HS-5 (cell line): ENCODE data around the gene EPHB1.
A peak's percentile ranks its signal among the peaks of the same experiment; 100 is the strongest.

Experiments
- DNase-seq: peaks from one replicate; pipeline ENCODE4 v3.0.0-alpha.2; 2012; ENCODE audit warnings: low read depth

Gene EPHB1

GRCh38 chr3:134911586-134912548, 116.8 kb downstream of the EPHB1 start:
- DNase-seq = no peak

- DNase-seq = no peak
These were observed 121.4 kb downstream of the EPHB1 start for GRCh38 chr3:134916276-134916961.

GRCh38 chr3:134917631-134918030, 122.6 kb downstream of the EPHB1 start:
- DNase-seq = peak; percentile 23

- DNase-seq = no peak
These were observed 123.4 kb downstream of the EPHB1 start for GRCh38 chr3:134918441-134918840.

GRCh38 chr3:134922101-134922500, 127.0 kb downstream of the EPHB1 start:
- DNase-seq = no peak

GRCh38 chr3:134922866-134923265, 127.8 kb downstream of the EPHB1 start:
- DNase-seq = no peak

- no peak for DNase-seq
These were observed 128.2 kb downstream of the EPHB1 start for GRCh38 chr3:134923286-134923685.

- no peak for DNase-seq
These were observed 132.5 kb downstream of the EPHB1 start for GRCh38 chr3:134927599-134927998.

- no peak for DNase-seq
These were observed 133.3 kb downstream of the EPHB1 start for GRCh38 chr3:134928392-134928791.

- DNase-seq = no peak
These were observed 133.8 kb downstream of the EPHB1 start for GRCh38 chr3:134928819-134929218.

GRCh38 chr3:134929976-134930375, 134.9 kb downstream of the EPHB1 start:
- DNase-seq = no peak

- no peak for DNase-seq
These were observed 136.2 kb downstream of the EPHB1 start for GRCh38 chr3:134931045-134931785.

GRCh38 chr3:134932035-134932434, 137.0 kb downstream of the EPHB1 start:
- DNase-seq = no peak

GRCh38 chr3:134933997-134934396, 138.9 kb downstream of the EPHB1 start:
- no peak for DNase-seq

- DNase-seq = no peak
These were observed 139.9 kb downstream of the EPHB1 start for GRCh38 chr3:134934933-134935332.

GRCh38 chr3:134937256-134938028, 142.4 kb downstream of the EPHB1 start:
- no peak for DNase-seq

- no peak for DNase-seq
These were observed 143.0 kb downstream of the EPHB1 start for GRCh38 chr3:134938029-134938525.

GRCh38 chr3:134939978-134940377, 144.9 kb downstream of the EPHB1 start:
- peak; percentile 8 for DNase-seq

GRCh38 chr3:134941820-134942219, 146.8 kb downstream of the EPHB1 start:
- no peak for DNase-seq

GRCh38 chr3:134944429-134944828, 149.4 kb downstream of the EPHB1 start:
- no peak for DNase-seq

- DNase-seq = no peak
These were observed 154.1 kb downstream of the EPHB1 start for GRCh38 chr3:134949150-134949549.
